GM18907 (cell line): Measurements from ENCODE around the gene KRT34.

Experiments
- ATAC-seq: cut with Tn5 transposase; IDR thresholded peaks from one replicate; pipeline ENCODE4 v1.9.1; 2021; ENCODE audit warnings: mild to moderate bottlenecking, moderate library complexity; ENCODE audit not compliant: unreplicated experiment

Gene KRT34

GRCh38 chr17:41334385-41335305 lies 47.5 kb downstream of the KRT34 start:
- ATAC-seq: no peak

- ATAC-seq: no peak
Measured at GRCh38 chr17:41333836-41334235, 48.3 kb downstream of the KRT34 start.

GRCh38 chr17:41333098-41333497 lies 49.0 kb downstream of the KRT34 start:
- ATAC-seq: no peak

- no peak for ATAC-seq
Measured at GRCh38 chr17:41332239-41332638, 49.9 kb downstream of the KRT34 start.

- no peak for ATAC-seq
Measured at GRCh38 chr17:41331606-41332005, 50.5 kb downstream of the KRT34 start.

- no peak for ATAC-seq
Measured at GRCh38 chr17:41329279-41329948, 52.7 kb downstream of the KRT34 start.

- ATAC-seq: no peak
Measured at GRCh38 chr17:41328207-41328606, 53.9 kb downstream of the KRT34 start.
